GM18505 (cell line): ENCODE results near the gene OR4E2.

Experiments
- ATAC-seq: cut with Tn5 transposase; IDR thresholded peaks from one replicate; pipeline ENCODE4 v1.9.1; 2021; ENCODE audit not compliant: unreplicated experiment
- POLR2A ChIP-seq: IDR thresholded peaks from 4 replicates; pipeline ENCODE4 v1.6.1; 2011; ENCODE audit warnings: borderline replicate concordance; ENCODE audit not compliant: insufficient read depth, insufficient read length; ENCODE audit errors: extremely low read depth

The OR4E2 gene

GRCh38 chr14:21712036-21712435 lies 58.4 kb downstream of the OR4E2 start:
- TF ChIP-seq POLR2A = no peak

GRCh38 chr14:21714318-21714929 lies 60.8 kb downstream of the OR4E2 start:
- ATAC-seq = no peak
- TF ChIP-seq POLR2A = no peak

More at GRCh38 chr14:21712036-21712435, 58.4 kb downstream of the OR4E2 start:
- ATAC-seq = no peak
